ENCODE results near the gene HIP1R. TPM values are rescaled to one million over a fixed set of nuclear protein-coding genes. Genes with fewer than 3 reads are reported as not detected.
"Not testable (repeated sequence)": the region's sequence is repeated elsewhere in the genome, so short reads cannot be mapped to it uniquely, and the experiment has no call there.

HIP1R gene
- polyA plus RNA-seq, 4 donors = 56.4 to 110 (median 83.4) TPM

DNA sequence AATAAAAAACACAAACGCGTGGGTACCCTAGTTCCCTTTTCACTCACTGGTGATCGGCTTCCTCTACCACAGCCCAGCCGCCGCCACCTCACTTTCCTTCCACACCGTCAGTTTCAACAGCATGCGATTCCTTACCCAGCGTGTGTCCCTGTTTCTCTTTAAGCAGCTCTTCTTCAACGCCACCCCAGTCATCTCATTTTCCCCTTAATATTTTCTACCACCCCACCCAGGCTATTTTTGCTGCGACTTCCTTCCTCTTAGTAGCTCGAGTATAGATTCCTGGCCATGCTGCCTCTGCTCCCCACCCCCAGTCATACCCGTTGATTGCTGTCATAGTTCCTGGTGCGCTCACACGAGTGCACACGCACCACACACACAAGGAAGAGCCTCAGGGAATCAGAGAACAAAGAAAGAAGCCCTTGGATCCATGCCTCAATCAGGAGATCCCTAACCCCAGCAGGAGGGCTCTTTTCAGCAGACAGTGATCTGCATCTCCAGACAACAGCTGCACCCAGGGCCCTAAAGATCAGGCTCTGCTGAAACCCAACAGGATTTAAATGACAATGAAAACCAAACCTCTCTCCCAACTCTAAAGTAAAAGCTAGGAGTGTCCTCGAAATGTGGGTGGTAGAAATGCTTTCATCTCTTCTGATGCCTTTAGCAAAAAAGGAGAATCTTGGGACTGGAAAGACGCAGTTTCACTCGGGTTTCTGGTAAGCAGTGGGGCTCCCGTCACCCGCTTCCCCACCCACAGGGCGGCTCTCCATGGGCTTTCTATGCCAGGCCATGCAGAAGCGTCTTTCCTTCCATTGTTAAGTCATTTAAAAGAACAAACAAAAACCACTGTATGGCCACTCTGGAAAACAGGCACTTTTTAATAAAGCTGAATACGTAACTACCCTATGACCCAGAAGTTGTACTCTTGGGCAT lies 36.9 kb downstream of the HIP1R start:
- no peak for DNase-seq (ENCODE audit: low read depth in 4 of 4, low spot score in 2 of 4)

DNA sequence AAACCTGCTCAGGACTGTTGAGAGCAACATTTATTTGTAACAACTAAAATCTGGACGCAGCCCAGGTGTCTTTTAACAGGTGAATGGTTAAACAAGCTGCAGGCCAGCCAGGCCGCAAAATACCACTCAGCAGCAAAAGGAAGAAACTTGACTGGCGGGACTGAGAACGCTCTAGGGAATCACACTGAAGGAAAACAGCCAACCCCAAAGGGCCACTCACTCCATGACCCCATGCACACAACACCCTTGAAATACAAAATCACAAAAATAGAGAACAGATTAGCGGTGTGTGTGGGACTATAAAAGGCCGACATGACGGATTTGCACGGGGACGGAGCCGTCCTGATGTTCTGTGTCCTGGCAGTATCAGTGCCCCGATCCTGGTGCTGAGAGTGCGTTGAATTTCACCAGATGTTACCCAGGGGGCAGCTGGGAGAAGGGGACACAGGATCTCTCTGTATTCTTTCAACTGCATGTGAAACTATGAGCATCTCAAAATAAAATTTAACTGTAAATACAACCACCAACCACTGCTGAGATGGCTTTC lies 37.6 kb downstream of the HIP1R start:
- DNase-seq (ENCODE audit: low read depth in 4 of 4, low spot score in 2 of 4) = no peak

DNA sequence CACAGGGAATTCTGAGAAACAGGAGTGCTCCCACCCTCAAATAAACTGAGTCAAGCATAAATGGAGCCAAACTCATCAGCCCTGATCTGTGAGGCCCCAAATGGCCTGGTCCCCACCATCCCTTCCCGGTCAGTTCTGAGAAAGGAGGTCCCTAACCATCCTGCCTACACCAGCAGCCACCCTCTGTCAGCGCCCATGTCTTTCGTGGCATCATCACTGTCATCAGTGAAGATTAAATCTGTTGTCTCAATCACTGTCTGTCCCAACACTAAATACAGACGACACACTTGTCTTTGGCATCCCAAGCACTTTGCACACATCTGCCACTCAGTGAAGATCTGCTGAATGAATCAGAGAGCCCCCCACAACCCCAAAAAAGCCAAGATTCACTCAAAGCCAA lies 38.3 kb downstream of the HIP1R start:
- DNase-seq (ENCODE audit: low read depth in 4 of 4, low spot score in 2 of 4) = no peak

DNA sequence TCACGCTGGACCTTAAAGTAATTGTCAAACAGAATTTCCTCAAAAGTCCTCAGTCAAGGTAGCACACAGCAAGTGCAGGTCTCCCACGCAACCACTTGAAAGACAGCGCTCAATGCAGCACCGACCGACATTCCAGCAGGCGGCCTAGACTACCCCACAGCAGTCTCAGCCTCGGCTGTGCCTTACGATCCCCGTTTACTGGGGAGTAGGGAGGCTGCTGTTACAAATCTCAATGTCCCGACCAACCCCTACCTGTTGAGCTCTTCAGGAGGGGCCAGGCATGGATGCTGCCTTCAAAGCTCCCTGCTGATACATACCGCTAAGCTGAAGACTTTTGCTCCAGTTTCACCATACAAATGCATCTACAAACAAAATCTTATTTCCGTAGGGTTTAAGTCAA lies 38.8 kb downstream of the HIP1R start:
- DNase-seq (ENCODE audit: low read depth in 4 of 4, low spot score in 2 of 4) = no peak

DNA sequence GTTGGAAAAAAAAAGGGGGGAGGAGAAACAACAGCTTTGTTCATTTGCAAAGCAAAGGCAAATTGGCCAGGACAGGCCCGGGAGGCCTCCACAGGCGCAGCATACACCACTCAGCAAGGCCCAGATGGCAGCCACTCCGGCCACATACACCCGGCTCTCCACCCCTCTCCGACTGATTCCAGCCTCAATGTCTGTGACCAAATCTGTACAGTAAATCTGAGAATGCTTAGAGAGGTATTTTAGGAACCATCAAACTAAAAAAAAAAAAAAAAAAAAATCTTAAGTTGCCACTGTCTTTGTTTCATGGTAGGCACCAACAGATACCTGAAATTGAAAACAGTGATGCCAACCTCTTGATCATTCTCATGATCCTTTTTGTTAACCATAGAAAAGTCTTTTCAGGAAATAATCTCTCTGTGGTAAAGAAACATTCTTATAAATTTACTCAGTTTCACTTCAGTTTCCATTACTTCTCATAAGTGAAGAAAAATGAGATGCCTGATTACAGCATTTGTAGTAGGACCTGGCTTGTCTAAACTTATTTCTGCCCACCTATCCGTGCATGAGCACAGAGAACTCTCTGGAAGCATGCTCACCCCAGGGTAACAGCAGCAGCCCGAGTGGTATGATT lies 40.4 kb downstream of the HIP1R start:
- DNase-seq (ENCODE audit: low read depth in 4 of 4, low spot score in 2 of 4) = no peak

DNA sequence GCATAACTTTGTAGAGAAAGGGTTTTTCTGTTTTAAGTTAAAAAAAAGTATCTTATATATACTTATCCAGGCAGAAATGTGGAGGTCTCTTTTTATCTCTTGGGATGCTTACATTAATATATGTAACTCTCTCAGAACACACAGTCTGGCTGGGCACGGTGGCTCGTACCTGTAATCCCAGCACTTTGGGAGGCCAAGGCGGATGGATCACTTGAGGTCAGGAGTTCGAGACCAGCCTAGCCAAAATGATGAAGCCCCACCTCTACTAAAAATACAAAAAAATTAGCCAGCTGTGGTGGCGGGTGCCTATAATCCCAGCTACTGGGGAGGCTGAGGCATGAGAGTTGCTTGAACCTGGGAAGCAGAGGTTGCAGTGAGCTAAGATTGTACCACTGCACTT lies 41.0 kb downstream of the HIP1R start:
- not testable (repeated sequence) for DNase-seq (ENCODE audit: low read depth in 4 of 4, low spot score in 2 of 4)

DNA sequence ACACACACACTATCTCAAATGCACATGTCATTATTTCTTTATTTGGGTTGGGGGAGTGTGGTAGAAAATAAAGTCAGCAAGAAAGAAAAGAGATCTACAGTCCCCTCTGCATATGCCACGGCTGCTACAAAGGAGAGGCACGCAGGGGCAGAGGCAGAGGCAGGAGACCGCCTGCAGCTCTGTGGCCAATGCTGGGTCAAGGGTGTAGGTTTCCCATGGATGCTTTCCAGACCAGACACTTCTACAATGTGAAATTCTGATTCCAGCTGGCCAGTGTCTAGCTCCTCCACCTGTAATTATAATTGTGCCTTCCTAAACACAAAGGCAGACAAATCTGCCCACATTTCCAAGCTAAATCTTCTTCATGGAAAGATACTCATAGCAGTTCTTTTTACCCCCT lies 41.5 kb downstream of the HIP1R start:
- DNase-seq (ENCODE audit: low read depth in 4 of 4, low spot score in 2 of 4) = no peak

DNA sequence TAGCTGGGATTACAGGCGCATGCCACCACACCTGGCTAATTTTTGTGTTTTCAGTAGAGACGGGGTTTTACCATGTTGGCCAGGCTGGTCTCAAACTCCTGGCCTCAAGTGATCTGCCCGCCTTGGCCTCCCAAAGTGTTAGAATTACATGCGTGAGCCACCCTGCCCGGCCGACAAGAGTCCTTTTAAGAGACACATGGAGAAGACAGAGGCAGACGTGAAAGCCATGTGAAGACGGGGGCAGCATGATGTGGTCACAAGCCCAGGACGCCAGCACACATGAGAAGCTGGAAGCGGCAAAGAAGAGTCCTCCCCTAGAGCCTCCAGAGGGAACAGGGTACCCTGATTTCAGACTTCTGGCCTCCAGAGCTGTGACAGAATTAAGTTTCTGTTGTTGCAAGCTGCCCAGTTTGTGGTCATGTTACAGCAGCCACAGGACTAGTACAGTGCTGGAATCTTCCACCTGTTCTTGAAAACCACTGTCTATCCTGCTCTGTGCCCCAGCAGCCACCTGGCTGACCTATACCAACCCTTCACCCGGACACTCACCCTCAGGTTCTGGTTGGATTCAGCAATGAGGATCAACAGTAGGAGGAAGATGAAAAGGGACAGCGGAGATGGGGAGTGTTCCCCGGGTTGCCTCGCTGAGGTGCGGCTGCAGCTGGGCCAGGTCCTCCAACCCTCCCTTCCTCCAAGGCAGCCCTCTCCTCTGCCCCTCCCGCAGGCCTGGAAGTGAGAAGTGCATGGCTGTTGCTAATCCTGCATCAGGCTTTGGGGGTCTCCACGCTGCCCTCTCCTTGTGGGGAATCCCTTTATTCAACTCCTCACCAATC lies 43.7 kb downstream of the HIP1R start:
- DNase-seq (ENCODE audit: low read depth in 4 of 4, low spot score in 2 of 4) = no peak

DNA sequence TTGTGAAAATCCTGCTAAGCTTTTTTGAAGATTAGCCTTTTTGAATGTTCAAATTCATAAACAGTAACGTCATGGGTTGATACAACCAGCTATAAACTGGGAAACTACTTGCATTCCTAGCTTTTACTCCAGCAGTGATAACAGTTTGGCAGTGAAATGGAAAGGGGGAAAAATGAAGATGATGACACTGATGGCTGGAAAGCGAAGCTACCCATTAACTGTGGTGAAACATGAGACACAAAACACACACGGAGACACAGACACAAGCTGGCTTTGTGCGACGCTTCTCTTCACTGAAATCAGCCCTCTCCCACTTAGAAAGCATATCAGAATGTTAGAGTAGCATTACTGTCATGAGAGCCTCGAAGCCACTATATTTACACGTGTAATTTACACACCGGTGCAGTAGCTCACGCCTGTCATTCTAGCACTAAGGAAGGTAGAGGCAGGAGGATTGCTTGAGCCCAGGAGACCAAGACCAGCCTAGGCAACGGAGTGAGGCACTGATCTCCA lies 45.0 kb downstream of the HIP1R start:
- DNase-seq (ENCODE audit: low read depth in 4 of 4, low spot score in 2 of 4) = no peak

DNA sequence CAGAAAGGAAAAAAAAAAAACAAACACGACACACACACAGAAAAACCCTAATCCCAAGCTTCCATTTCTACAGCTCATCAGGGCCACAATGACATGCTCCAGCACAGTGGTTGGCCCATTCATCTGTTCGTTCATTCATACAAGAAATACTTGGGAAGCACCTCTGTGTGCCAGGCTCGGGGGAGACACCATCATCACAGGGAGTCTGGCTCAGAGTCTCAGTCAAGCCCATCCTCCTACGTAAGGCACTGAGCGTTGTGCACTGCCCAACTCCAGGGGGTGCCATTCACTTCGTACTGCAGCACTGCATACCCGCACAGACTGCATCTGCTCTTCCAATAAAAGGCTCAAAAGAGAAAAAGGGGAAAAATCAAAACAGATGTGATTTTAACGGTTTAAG lies 45.4 kb downstream of the HIP1R start:
- no peak for DNase-seq (ENCODE audit: low read depth in 4 of 4, low spot score in 2 of 4)

DNA sequence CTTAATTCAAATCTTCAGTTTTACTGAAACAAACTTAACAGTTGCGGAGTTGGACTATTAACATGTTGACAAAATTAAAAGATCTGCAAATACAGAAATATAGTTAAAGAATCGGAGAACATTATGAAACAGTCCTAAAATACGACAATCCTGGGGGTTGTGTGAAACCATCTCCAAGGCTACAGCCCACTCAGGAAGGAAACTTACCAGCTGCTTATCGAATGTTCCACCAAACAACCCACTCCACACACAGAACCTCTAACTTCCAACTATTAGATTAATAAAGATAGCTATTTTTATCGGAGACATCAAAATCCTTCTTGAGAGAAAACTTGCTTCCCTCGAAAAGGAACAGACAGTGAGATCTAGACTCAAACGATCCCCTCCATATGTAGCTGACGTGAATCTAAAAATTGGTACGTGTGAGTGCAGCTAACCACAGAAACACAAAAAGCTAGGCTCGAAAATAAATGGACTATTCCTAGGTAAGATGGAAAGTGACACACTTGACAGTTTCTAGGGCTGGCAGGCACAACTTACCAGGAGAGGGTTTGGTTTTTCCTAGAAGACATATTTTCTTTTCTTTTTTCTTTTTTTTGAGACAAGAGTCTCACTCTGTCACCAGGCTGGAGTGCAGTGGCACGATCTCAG lies 47.8 kb downstream of the HIP1R start:
- no peak for DNase-seq (ENCODE audit: low read depth in 4 of 4, low spot score in 2 of 4)

DNA sequence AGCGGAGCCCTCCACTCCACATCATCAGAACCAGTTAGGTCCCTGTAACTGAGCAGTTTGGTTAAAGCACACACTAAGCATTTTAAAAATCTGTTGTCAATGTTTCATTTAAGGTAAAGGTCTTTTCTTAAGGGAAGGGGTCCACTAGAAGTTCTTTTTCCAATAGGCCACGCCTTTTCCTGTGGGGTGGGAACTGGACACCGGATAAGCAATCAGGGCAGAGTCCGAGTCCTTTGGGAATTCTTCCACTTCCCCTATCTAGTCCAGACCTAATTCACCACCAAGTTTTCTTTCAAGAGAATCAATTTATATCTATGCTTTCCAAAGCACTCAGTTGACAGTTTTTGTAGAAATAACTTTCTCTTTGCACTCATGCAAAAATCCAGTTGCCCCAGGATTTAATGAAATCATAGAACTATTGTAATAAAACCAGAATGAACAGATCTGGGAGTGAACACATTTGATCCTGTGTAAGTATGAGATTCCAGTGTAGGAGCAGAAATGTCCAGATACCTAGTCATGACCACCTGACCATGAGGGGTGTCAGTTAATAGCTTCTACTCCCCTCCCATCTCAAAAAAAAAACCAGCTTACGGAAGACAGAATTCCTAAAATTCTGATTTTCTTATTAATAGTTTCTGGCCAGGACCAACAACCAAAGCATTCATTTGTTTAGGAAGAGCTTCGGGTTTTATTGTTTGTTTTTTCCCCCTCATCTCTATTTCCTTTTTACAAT lies 49.0 kb downstream of the HIP1R start:
- no peak for DNase-seq (ENCODE audit: low read depth in 4 of 4, low spot score in 2 of 4)

DNA sequence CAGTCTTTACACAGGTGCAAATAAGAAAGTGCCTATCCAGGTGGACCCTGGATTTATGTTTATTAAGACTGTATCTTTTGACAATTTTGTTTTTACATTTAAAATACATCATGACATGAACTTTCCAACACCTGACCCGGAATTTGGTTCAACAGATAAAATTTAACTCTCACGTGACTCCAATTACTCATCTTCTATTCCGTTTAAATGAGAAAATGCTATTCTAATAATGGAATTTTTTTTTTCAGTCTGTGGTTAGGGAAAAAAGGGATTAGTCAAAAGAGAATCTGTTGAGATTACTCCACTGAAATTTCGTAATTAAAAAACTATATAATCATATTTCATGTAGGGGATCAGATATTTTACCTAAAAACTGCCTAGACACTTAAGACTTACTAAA lies 49.6 kb downstream of the HIP1R start:
- no peak for DNase-seq (ENCODE audit: low read depth in 4 of 4, low spot score in 2 of 4)

DNA sequence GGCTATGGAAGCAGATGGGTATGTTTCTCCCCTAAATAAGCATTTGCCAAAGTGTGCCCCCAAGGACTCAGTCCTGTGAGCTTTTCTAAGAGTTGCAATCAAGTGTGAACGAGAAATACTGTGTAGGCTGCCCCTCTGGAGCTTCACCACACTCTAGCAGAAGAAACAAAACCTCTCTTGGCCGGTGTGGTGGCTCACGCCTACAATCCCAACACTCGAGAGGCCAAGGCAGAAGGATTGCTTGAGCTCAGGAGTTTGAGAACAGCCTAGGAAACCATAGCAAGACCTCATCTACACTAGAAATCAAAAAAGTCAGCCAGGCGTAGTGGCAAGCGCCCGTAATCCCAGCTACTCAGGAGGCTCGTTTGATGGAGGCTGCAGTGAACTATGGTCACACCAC lies 50.9 kb downstream of the HIP1R start:
- DNase-seq (ENCODE audit: low read depth in 4 of 4, low spot score in 2 of 4) = no peak

DNA sequence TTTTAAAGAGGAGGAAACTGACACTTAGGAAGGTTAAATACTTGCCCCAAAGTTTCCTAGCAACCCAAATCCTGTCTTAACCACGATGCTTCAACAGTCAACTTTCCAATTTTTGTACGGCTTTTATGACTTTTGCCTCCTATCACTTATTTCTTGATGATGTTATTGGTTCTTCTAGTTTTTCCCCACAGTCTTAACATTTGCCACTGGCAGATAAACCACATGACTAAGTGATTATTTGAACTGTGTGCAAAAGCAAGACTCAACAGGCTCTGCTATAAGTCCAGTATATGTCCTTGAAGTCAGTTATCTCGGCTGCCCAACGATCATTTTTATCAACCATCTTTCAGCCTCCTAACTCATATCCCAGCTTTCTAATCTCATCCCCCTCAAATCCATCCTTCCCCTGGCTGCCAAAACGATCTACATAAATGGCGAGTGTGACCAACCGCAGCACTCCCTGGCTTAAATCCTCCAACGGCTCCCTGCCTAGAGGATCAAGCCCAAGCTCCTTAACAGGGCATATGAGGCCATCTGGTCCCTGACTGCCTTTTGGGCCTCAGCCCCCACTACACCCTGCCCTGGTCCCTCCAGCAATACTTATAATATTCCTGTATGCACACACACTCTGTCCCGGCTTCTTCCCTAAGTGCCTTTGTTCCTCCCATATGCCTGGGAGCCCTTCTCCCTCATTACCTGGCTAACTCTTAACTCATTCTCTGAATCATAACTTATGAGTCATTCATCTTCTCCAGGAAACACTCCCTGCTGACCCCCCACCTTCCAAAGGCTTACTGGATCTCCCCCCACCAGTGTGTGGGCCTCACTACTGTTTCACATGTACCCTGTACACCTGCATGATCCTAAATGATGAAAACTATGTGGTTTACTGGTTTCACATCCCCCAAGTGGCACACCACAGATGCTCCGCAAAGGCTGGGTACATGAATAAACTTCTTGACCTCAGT lies 51.9 kb downstream of the HIP1R start:
- DNase-seq (ENCODE audit: low read depth in 4 of 4, low spot score in 2 of 4) = no peak

DNA sequence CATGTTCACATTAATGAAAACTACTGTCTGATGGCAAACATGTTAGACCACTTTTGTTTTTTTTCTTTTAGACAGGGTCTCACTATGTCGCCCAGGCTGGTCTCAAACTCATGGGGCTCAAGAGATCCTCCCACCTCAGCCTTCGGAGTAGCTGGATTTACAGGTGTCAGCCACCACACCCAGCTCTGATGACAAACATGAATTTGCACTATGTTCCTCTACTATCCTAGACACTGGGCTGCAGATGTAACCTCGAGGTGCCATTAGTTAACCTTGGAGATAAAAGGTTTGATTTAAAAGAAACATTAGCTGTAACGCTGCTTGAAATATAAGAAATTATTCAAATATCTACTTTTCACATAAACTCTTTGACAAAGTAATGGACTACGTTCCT lies 52.6 kb downstream of the HIP1R start:
- DNase-seq (ENCODE audit: low read depth in 4 of 4, low spot score in 2 of 4) = no peak

DNA sequence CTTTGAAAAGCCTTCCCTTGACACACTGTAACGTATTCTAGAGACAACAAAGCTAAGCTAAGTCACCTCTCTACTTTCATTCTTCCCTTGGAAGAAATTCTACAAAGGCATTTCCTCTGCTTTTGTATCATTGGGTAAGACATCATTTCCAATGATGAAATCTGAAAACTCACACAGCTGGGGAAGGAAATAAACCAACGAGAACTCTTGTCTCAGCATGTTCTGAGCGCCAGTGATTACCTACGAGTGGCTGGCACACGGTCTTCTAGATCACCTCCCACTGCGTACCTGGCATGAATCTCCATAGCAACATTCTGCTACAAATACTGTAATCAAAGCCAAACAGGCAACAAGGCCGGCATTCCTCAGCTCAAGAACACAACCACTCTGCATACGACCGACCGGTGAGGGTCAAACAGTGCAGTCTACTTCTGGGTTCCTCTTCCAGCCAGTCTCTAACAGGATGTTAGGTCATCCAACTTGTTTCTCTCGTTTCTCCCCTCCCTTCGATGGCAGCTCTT lies 53.0 kb downstream of the HIP1R start:
- no peak for DNase-seq (ENCODE audit: low read depth in 4 of 4, low spot score in 2 of 4)
